Activated naive CD4-positive, alpha-beta T cell treated with anti-CD3 and anti-CD28 coated beads, Interleukin-2, amount 10 ng/mL, durations not matched to agents 7 days and 5 days (primary cell): ENCODE measurements around the gene MLXIP.

Experiments
- CTCF ChIA-PET: fragments of 350-600 bp; sonication (Branson Sonifier 250); formaldehyde crosslinking; loops from one replicate; lab custom pipeline; 2021; ENCODE audit warnings: antibody characterized with exemption; lab: Charles Lee
- DNase-seq: peaks from one replicate; pipeline ENCODE4 v3.0.0-alpha.2; 2020
- H3K27ac Mint-ChIP-seq: one replicate; pipeline ENCODE4 v1.8.0; 2021; ENCODE audit warnings: mild to moderate bottlenecking, moderate library complexity, mixed read lengths
- H3K27me3 Mint-ChIP-seq: one replicate; pipeline ENCODE4 v1.8.0; 2021; ENCODE audit warnings: mild to moderate bottlenecking, mixed read lengths
- H3K36me3 Mint-ChIP-seq: one replicate; pipeline ENCODE4 v1.8.0; 2021; ENCODE audit warnings: mixed read lengths
- H3K4me1 Mint-ChIP-seq: one replicate; pipeline ENCODE4 v1.8.0; 2021; ENCODE audit warnings: mixed read lengths
- H3K4me3 Mint-ChIP-seq: one replicate; pipeline ENCODE4 v1.8.0; 2021; ENCODE audit warnings: mild to moderate bottlenecking, moderate library complexity, mixed read lengths
- H3K9me3 Mint-ChIP-seq: one replicate; pipeline ENCODE4 v1.8.0; 2021; ENCODE audit warnings: mixed read lengths

Gene MLXIP

DNA sequence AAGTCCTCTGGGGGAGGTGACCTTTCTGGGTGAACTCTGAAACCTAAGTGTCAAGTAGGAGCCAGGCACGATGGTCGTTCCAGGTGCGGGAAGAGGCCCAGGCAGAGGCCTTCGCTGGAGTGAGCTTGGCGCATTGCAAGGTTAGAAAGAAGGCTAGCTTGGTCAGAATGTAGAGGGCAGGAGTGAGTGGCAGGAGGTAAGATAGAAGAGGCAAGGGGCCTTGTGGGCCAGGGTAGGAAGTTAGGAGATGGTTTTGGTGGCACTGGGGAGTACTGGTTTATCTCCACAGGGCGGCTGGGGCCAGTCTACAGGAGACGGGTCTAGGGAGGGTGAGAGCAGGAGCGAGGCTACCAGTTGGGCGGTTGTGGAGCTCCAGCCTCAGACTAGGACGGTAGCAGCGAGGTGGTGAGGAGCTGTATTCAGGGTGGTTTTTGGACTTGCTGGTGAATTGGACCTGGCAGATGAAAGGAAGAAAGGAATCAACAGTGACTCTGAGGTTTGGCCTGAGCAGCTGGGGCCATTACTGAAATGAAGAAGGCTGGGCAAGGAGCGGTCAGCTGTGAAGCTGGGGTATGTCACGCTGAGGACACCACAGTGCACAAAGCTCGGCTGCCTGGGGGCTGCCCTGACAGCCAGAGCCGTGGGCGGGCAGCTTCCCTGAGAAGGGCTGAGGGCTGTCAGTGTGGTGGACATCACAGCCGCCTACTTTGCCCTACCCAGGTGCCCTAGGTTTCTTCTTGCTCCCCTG, 9.0 kb downstream of the MLXIP start:
- H3K36me3 Mint-ChIP-seq, result peaks cover 62% of the 10 kb centered on the region
- no peak for DNase-seq
- H3K27ac Mint-ChIP-seq, result no peak overlapping the region
- H3K4me1 Mint-ChIP-seq, result peaks cover 70% of the 10 kb centered on the region
- no peaks in the 10 kb centered on the region for H3K9me3 Mint-ChIP-seq
- CTCF ChIA-PET, result interaction anchor here (0.9 to 2.4 kb wide), 4 partner anchors 12 to 293 kb away, joined by 3 to 11 read pairs (median 4); no protein-coding TSS in a partner anchor
- no peak overlapping the region for H3K4me3 Mint-ChIP-seq
- no peaks in the 10 kb centered on the region for H3K27me3 Mint-ChIP-seq

DNA sequence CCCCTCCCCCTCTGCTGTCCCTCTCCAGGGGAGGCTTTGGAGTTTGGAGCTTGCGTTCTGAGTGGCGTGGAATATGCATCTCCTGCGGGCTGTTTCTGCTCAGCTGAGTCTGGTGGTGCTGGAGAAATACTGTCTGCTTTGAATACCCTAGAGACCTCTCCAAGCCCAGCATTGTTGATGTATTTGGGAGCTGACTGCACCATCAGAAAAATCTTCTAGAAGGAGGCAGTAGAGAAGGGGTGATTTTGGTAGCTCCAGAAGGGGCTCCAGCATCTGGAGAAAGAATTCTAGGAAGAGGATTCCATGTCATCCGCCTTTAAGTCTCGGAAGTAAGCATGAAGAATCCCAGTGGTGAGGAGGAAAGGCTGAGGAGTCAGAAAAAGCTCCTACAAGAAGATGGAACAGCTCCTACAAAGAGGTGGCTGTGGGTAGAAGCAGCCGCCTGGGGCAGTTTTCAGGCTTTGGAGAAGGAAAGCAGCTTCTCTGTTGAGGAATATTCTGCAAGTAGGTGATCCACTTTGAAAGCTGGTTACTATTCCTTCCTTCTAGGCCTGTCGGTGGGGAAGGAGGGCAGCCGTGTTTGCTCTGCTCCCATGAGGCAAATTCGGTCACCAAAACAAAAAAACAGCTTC, 9.7 kb downstream of the MLXIP start:
- H3K4me3 Mint-ChIP-seq, result no peak overlapping the region
- CTCF ChIA-PET, result interaction anchor here (0.6 to 2.4 kb wide), 5 partner anchors 11 to 294 kb away, joined by 3 to 11 read pairs (median 3); no protein-coding TSS in a partner anchor
- H3K27ac Mint-ChIP-seq, result no peak overlapping the region
- H3K36me3 Mint-ChIP-seq, result peaks cover 59% of the 10 kb centered on the region
- H3K9me3 Mint-ChIP-seq, result no peaks in the 10 kb centered on the region
- no peak for DNase-seq
- H3K4me1 Mint-ChIP-seq, result peaks cover 63% of the 10 kb centered on the region
- no peaks in the 10 kb centered on the region for H3K27me3 Mint-ChIP-seq

DNA sequence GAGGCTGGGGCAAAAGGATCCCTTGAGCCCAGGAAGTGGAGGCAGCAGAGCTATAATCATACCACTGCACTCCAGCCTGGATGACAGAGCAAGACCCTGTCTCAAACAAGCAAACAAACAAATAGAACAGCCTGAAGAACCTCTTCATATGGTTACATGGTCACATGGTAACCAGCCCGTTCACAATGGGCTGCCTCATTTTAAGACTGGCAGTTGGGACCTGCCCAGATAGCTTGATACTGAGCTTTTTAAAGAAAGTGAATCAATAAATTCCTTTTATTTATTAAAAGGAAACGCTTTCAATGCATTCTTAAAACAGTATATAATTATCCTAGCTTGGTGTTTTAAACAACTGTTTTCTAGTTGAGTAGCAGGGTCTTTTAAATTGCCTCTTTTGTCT, 10.5 kb downstream of the MLXIP start:
- no peak for DNase-seq
- Mint-ChIP-seq H3K4me1 (peaks cover 55% of the 10 kb centered on the region), H3K27ac (peak overlapping the region; percentile 60), H3K36me3 (peaks cover 52% of the 10 kb centered on the region), H3K9me3 (no peaks in the 10 kb centered on the region), H3K4me3 (no peak overlapping the region), H3K27me3 (no peaks in the 10 kb centered on the region)
- CTCF ChIA-PET, result interaction anchor here (0.7 to 2.4 kb wide), 3 partner anchors 9 to 34 kb away, joined by 3 to 11 read pairs (median 3); no protein-coding TSS in a partner anchor

DNA sequence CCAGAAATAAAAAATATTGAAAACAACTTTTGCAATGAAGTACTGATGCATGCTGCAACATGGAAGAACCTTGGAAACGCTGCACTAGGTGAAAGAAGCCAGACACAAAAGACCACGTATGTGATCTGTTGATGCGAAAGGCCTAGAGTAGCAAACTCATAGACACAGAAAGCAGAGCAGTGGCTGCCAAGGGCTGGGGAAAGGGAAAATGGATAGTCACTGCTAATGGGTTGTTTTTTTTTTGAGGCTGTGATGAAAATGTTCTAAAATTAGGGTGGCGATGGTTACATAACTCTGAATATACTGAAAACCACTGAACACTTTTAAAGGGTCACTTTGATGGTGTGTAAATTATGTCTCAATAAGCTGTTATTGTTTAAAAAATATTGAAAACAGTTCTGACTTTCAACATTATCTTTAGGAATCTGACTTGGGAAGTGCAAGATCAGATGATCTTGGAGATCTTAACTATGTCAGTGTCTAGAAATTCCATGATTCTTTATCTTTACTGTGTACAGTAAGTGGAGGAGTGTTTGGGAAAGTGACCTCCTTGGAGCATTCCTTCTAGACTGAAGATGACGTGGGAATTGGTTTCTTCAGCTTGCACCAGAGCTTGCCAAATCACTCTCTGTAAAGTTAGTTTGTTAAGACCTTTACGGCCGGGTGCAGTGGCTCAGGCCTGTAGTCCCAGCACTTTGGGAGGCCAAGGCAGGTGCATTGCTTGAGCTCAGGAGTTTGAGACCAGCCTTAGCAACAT, 12.4 kb downstream of the MLXIP start:
- CTCF ChIA-PET, result no interaction called here
- Mint-ChIP-seq H3K4me3 (no peak overlapping the region), H3K27me3 (no peaks in the 10 kb centered on the region), H3K9me3 (no peaks in the 10 kb centered on the region), H3K36me3 (peaks cover 36% of the 10 kb centered on the region), H3K27ac (no peak overlapping the region), H3K4me1 (peaks cover 38% of the 10 kb centered on the region)
- no peak for DNase-seq

DNA sequence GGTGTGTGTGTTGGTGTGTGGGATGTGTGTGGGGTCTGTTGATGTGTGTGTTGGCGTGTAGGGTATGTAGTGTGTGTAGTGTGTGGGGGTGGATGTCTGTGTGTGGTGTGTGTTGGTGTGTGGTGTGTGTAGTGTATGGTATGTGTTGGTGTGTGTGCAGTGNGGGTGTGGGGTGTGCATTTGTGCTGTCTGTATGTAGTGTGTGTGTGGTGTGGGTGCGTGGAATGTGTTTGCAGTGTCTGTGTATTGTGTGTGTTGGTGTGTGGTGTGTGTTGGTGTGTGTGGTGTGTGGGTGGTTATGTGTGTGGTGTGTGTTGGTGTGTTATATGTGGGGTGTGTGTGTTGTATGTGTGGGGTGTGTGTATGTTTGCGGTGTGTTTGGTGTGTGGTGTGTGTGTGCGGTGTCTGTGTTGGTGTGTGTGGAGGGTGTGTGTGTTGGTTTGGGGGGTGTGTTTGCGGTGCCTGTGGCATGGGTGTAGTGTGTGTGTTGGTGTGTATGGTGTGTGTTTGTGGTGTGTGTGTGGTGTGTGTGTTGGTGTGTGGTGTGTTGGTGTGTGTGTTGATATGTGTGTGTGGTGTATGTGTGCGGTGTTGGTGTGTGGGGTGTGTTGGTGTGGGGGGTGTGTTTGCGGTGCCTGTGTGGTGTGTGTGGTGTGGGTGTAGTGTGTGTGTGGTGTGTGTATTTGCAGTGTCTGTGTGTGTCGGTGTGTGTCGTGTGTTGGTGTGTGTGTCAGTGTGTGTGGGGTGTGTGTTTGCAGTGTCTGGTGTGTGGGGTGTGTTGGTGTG, 14.7 kb downstream of the MLXIP start:
- Mint-ChIP-seq H3K36me3 (peaks cover 25% of the 10 kb centered on the region), H3K4me3 (no peak overlapping the region), H3K27ac (no peak overlapping the region), H3K27me3 (no peaks in the 10 kb centered on the region), H3K9me3 (no peaks in the 10 kb centered on the region), H3K4me1 (peaks cover 37% of the 10 kb centered on the region)
- DNase-seq, result no peak
- CTCF ChIA-PET, result no interaction called here

DNA sequence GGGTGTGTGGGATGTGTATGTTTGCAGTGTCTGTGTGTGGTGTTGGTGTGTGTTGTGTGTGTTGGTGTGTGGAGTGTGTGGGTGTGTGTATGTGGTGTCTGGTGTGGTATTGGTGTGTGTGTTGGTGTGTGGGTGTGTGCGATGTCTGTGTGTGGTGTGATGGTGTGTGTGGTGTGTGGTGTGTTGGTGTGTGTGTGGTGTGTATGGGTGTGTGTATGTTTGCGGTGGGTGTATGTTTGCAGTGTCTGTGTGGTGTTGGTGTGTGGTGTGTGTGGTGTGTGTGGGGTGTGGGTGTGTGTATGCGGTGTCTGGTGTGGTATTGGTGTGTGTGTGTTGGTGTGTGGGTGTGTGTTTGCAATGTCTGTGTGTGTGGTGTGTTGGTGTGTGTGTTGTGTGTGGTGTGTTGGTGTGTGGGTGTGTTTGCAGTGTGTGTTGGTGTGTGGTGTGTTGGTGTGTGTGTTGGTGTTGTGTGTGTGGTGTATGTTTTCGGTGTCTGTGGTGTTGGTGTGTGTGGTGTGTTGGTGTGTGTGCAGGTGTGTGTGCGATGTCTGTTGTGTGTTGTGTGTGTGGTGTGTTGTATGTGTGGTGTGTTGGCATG, 15.7 kb downstream of the MLXIP start:
- H3K27ac Mint-ChIP-seq, result no peak overlapping the region
- no peaks in the 10 kb centered on the region for H3K27me3 Mint-ChIP-seq
- CTCF ChIA-PET, result no interaction called here
- H3K36me3 Mint-ChIP-seq, result peaks cover 22% of the 10 kb centered on the region
- no peak for DNase-seq
- no peaks in the 10 kb centered on the region for H3K9me3 Mint-ChIP-seq
- peaks cover 38% of the 10 kb centered on the region for H3K4me1 Mint-ChIP-seq
- H3K4me3 Mint-ChIP-seq, result no peak overlapping the region

DNA sequence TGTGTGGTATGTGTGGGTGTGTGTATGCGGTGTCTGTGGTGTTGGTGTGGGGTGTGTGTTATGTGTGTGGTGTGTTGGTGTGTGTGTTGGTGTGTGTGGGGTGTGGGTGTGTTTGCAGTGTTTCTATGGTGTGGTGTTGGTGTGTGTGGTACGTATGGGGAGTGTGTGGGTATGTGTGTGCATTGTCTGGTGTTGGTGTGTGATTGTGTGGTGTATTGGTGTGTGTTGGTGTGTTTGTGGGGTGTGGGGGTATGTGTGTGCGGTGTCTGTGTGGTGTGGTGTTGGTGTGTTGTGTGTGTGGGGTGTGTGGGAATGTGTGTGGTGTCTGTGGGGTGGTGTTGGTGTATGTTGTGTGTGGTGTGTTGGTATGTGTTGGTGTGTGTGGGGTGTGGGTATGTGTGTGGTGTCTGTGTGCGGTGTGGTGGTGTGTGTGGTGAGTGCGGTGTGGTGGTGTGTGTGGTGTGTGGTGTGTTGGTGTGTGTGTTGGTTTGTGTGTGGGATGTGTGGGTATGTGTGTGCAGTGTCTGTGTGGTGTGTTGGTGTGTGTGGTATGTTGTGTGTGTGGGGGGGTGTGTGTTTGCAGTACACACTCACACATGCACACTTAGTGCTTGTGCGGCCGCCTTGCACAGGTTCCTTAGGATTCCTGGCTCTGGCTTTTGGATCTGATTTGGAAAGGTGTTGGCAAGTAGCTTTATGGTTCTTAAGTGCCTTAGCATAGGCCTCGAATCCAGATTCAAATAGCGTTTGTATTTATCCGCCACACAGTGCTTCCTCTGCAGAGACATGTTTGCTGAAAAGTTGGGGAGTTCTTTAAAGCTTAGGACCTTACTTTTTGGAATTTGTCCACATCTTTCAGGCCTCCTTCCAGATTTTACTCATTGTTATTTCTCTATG, 16.4 kb downstream of the MLXIP start:
- no peak for DNase-seq
- Mint-ChIP-seq H3K27me3 (no peaks in the 10 kb centered on the region), H3K4me1 (peaks cover 39% of the 10 kb centered on the region), H3K4me3 (no peak overlapping the region), H3K9me3 (no peaks in the 10 kb centered on the region), H3K27ac (no peak overlapping the region), H3K36me3 (peaks cover 18% of the 10 kb centered on the region)
- CTCF ChIA-PET, result no interaction called here

DNA sequence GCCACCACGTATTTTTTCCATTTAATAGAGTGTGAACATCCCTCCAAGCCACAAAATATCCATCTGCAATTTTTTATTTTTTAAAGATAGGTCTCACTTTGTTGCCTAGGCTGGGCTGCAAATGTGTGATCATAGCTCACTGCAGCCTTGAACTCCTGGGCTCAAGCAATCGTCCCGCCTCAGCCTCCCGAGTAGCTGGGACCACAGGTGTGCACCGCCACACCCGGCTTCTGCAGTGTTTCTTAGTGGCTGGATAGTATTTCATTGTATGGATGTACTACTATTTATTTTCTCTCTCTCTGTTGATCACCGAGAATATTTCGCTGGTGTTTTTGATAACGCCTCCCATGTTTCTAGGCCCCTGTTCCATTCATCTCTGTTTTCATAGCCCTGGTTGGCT, 17.5 kb downstream of the MLXIP start:
- no peak for DNase-seq
- H3K27ac Mint-ChIP-seq, result no peak overlapping the region
- H3K9me3 Mint-ChIP-seq, result no peaks in the 10 kb centered on the region
- H3K4me3 Mint-ChIP-seq, result no peak overlapping the region
- CTCF ChIA-PET, result no interaction called here
- H3K4me1 Mint-ChIP-seq, result peaks cover 44% of the 10 kb centered on the region
- H3K36me3 Mint-ChIP-seq, result peaks cover 18% of the 10 kb centered on the region
- H3K27me3 Mint-ChIP-seq, result no peaks in the 10 kb centered on the region

DNA sequence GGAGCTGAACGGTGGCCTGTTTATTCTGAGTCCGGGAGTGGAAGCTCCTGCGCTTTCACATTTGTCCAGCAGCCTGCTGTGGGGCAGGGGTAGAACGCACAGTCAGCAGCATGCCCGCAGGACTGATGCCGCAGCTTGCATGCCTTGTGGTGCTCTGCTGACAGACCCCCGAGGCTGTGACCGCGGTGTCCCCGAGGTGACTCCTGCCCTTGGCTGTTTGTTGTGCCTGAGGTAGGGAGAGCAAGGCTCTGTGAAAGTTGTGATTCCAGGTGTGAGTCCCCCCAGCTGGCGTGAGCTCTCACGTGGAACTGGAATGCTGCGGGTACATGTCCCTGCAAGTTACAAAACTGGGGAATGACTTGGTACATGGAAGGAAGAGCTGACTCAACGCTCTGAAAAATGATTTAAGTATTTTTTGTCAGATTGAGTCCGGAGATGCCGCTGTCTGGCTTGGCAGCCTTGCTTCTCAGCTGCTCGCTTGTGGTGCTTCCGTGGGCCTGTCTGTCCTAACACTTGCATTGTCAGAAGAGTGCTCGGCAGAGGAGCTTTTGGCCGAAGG, 18.1 kb downstream of the MLXIP start:
- Mint-ChIP-seq H3K36me3 (peaks cover 14% of the 10 kb centered on the region), H3K4me1 (peaks cover 49% of the 10 kb centered on the region), H3K27ac (no peak overlapping the region), H3K4me3 (no peak overlapping the region), H3K27me3 (no peaks in the 10 kb centered on the region), H3K9me3 (no peaks in the 10 kb centered on the region)
- no peak for DNase-seq
- CTCF ChIA-PET, result interaction anchor here (1.4 to 1.5 kb wide), 2 partner anchors 12 to 42 kb away, joined by 4 read pairs; no protein-coding TSS in a partner anchor

DNA sequence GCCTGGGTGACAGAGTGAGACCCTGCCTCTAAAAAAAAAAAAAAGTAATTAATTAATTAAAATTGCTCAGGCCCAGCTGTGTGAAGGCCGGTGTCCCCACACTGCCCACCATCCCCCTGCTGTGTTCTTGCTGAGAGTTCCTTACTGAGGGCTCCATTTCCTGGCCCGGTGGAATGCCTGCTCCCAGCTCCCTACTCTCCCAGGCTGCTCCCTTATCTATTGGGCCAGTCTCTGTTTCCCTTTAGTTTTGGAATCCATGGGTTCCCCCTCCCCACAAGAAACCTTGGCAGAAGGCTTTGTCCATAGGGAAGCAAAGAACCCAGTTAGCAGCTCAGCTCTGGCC, 19.0 kb downstream of the MLXIP start:
- no peak overlapping the region for H3K4me3 Mint-ChIP-seq
- CTCF ChIA-PET, result interaction anchor here (1.4 to 2.8 kb wide), 3 partner anchors 11 to 43 kb away, joined by 4 to 7 read pairs (median 4); no protein-coding TSS in a partner anchor
- DNase-seq, result no peak
- peaks cover 15% of the 10 kb centered on the region for H3K36me3 Mint-ChIP-seq
- no peaks in the 10 kb centered on the region for H3K27me3 Mint-ChIP-seq
- H3K27ac Mint-ChIP-seq, result peak overlapping the region; percentile 77
- H3K4me1 Mint-ChIP-seq, result peaks cover 55% of the 10 kb centered on the region
- H3K9me3 Mint-ChIP-seq, result no peaks in the 10 kb centered on the region

DNA sequence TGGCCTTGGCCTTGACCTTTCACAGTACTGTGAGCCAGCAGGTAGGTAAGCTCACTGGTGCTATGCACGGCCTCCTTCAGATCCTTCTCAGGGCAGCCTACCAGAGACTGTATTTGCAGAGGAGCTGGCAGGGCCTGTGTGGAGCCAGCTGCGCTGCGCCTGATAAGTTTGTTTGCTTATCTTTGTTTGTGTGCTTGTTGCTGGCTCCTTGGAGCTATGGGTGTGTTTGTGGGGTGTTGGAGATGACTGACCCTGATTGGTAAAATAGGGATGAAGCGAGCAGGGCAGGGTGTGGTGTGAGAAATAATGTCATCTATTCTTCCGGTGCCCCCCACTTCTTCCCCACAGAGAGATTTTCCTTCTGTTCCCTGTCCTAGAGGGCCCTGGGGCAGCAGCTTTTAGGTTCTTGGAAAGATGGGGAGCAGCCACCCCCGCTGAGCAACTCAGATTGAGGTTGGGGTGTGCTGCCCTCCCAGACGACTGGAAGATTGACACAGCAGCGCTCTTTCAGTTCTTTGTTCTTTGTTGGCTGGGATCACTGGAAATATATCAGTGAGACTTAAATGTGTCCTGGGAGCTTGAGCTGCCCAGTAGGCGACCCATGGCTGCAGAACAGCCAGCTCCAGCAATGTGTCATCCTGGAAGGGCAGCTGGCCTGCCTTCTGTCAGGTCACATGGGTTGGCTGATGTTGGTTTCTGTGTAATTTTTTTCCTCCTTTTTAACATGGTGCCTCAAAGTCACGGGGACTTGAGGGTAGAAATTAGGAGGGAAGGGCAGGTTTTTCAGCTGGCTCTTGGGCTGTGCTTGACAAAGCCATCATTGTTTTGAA, 19.6 kb downstream of the MLXIP start:
- CTCF ChIA-PET, result interaction anchor here (1.3 to 2.8 kb wide), 4 partner anchors 10 to 47 kb away, joined by 3 to 7 read pairs (median 4); no protein-coding TSS in a partner anchor
- Mint-ChIP-seq H3K9me3 (no peaks in the 10 kb centered on the region), H3K4me3 (peak overlapping the region; percentile 18), H3K27ac (peak overlapping the region; percentile 77), H3K27me3 (no peaks in the 10 kb centered on the region), H3K36me3 (peaks cover 17% of the 10 kb centered on the region), H3K4me1 (peaks cover 59% of the 10 kb centered on the region)
- no peak for DNase-seq
